HUES6 (cell line): ENCODE measurements around the gene IPPK.
"Not testable (repeated sequence)": the region's sequence is repeated elsewhere in the genome, so short reads cannot be mapped to it uniquely, and the experiment has no call there.

Source experiments
- H3K27ac ChIP-seq: 2 replicates; pipeline ENCODE4 v1.7.0; 2013; ENCODE audit warnings: low read depth, mild to moderate bottlenecking, low read length, inconsistent platforms
- H3K27me3 ChIP-seq: 2 replicates; pipeline ENCODE4 v1.6.1; 2013; ENCODE audit warnings: low read length; ENCODE audit not compliant: control insufficient read depth, insufficient read depth
- H3K36me3 ChIP-seq: 2 replicates; pipeline ENCODE4 v1.6.1; 2013; ENCODE audit warnings: low read length; ENCODE audit not compliant: control insufficient read depth, insufficient read depth
- H3K4me1 ChIP-seq: 2 replicates; pipeline ENCODE4 v1.6.1; 2013; ENCODE audit warnings: low read length; ENCODE audit not compliant: control insufficient read depth, insufficient read depth
- H3K4me3 ChIP-seq: 2 replicates; pipeline ENCODE4 v1.5.1; 2013; ENCODE audit warnings: low read depth, low read length
- H3K9ac ChIP-seq: one replicate; pipeline ENCODE4 v1.6.1; 2013; ENCODE audit warnings: mild to moderate bottlenecking, low read length
- H3K9me3 ChIP-seq: 2 replicates; pipeline ENCODE4 v1.6.1; 2013; ENCODE audit warnings: low read depth, low read length; ENCODE audit not compliant: control insufficient read depth, insufficient read depth

The IPPK gene

GRCh38 chr9:92576175-92576574 is 93.8 kb downstream of the IPPK start:
- H3K4me3 ChIP-seq = no peak overlapping the region
- no peaks in the 10 kb centered on the region for H3K4me1 ChIP-seq
- no peaks in the 10 kb centered on the region for H3K36me3 ChIP-seq
- H3K27ac ChIP-seq = no peak overlapping the region
- no peak overlapping the region for H3K9ac ChIP-seq
- H3K9me3 ChIP-seq = peaks cover 3% of the 10 kb centered on the region; the same call in 1 of the 2 replicates
- H3K27me3 ChIP-seq = no peaks in the 10 kb centered on the region

GRCh38 chr9:92573612-92574011 is 96.3 kb downstream of the IPPK start:
- not testable (repeated sequence) for H3K27me3 ChIP-seq, H3K9ac ChIP-seq, H3K4me1 ChIP-seq, H3K27ac ChIP-seq, H3K9me3 ChIP-seq, H3K4me3 ChIP-seq, H3K36me3 ChIP-seq

- not testable (repeated sequence) for H3K27me3 ChIP-seq, H3K4me3 ChIP-seq, H3K27ac ChIP-seq, H3K4me1 ChIP-seq, H3K9ac ChIP-seq, H3K36me3 ChIP-seq, H3K9me3 ChIP-seq
These were observed 98.1 kb downstream of the IPPK start for GRCh38 chr9:92571871-92572270.

GRCh38 chr9:92564982-92565381 is 104.9 kb downstream of the IPPK start:
- H3K27me3 ChIP-seq = no peaks in the 10 kb centered on the region
- no peaks in the 10 kb centered on the region for H3K9me3 ChIP-seq
- H3K36me3 ChIP-seq = no peaks in the 10 kb centered on the region
- no peak overlapping the region for H3K4me3 ChIP-seq
- H3K4me1 ChIP-seq = no peaks in the 10 kb centered on the region
- H3K9ac ChIP-seq = no peak overlapping the region
- H3K27ac ChIP-seq = no peak overlapping the region

- Histone ChIP-seq H3K9ac (no peak overlapping the region), H3K27ac (no peak overlapping the region), H3K4me3 (no peak overlapping the region), H3K4me1 (no peaks in the 10 kb centered on the region), H3K27me3 (no peaks in the 10 kb centered on the region), H3K9me3 (no peaks in the 10 kb centered on the region), H3K36me3 (no peaks in the 10 kb centered on the region)
These were observed 105.4 kb downstream of the IPPK start for GRCh38 chr9:92564504-92564903.
